Glomerular endothelial cell (primary cell): ENCODE data around the gene ANXA9. TPM values are rescaled to one million over a fixed set of nuclear protein-coding genes. Genes with fewer than 3 reads are reported as not detected.

Source experiments
- DNase-seq: peaks from one replicate; pipeline ENCODE4 v3.0.0-alpha.2; 2011; ENCODE audit warnings: low read depth, low spot score; ENCODE audit errors: extremely low read depth
- total RNA-seq: library from RNA; depleted of rRNA; stranded (reverse); fragments of >200 nt; gene quantifications from 2 replicates; pipeline ENCODE4 v1.2.3, GENCODE V29; 2015

ANXA9 gene
- total RNA-seq, 1 donor from 2014 or later: not detected

DNA sequence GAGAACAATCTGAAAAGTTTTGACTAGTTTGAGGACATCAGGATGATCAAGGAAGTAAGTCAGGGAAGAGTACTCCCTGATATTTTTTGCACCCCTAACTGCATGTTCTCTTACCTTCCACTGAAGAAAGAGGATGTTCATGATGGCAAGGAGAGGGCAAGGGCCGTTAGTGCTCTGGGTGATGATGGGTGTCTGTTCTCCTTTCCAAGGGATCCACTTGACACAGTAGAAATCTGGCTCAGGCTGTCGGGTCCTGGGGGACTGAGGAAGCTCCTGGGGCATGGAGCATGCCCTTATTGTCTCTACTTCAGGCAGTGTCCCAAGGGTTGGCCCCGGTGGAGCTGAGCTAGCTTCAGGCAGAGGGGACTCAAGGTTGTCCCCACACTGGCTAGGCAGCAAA, 20.0 kb downstream of the ANXA9 start:
- DNase-seq: no peak

GRCh38 chr1:151002611-151003010, 20.5 kb downstream of the ANXA9 start:
- no peak for DNase-seq

DNA sequence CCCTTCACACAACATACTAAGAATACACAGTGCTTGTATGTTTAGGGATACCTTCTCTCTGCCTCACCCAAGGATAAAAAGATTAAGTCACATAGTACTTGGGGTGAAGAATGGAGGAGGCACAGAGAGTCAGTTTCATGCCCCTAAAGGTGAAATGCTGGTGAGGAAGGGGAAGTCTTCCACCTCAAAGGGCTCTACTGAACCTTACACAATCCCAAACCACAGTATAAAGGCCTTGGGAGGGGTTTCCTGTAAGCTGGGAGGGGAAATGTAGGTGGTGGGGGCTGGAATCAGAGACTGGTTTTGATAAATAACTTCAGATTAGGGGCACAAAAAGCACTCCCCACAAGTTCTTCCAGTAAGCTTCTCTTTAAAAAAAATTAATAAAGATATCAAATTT, 21.1 kb downstream of the ANXA9 start:
- DNase-seq: no peak

GRCh38 chr1:151005729-151006319, 23.7 kb downstream of the ANXA9 start:
- no peak for DNase-seq

- no peak for DNase-seq
Observed at GRCh38 chr1:151006327-151007052, 24.4 kb downstream of the ANXA9 start, which contains the start of gene MINDY1. MINDY1 (minus strand) TSS chr1:151006902; CDS start chr1:151002617, 4,285 bp downstream.

DNA sequence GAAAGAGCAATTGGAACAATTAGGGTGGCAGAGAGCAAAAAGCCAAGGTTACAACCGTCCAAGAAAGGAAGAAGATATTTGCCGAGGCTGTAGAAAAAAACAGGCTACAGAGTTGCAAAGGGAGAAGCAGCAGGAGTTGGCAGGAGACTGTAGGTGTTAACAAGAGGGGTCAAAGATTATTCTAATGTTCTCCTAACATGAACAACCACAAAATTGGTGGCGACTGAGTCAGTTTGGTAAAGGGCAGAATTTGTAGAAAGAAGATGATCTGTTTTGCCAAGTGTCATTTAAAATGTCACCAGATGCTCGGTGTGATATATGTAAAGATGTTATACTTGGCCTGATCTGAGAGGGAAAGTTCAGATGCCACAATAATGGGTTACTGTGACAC, 25.8 kb downstream of the ANXA9 start:
- DNase-seq: no peak

- peak; percentile 95 for DNase-seq
Observed at GRCh38 chr1:151008244-151009205, 26.4 kb downstream of the ANXA9 start, which contains the start of gene PRUNE1. PRUNE1 (plus strand) TSS chr1:151008449; CDS start chr1:151008633, 184 bp downstream.

GRCh38 chr1:151009206-151009587, 27.1 kb downstream of the ANXA9 start:
- DNase-seq: no peak

GRCh38 chr1:151009674-151010345, 27.7 kb downstream of the ANXA9 start:
- no peak for DNase-seq

GRCh38 chr1:151010346-151010726, 28.2 kb downstream of the ANXA9 start:
- DNase-seq: no peak

- no peak for DNase-seq
Observed at GRCh38 chr1:151011154-151011850, 29.2 kb downstream of the ANXA9 start.

DNA sequence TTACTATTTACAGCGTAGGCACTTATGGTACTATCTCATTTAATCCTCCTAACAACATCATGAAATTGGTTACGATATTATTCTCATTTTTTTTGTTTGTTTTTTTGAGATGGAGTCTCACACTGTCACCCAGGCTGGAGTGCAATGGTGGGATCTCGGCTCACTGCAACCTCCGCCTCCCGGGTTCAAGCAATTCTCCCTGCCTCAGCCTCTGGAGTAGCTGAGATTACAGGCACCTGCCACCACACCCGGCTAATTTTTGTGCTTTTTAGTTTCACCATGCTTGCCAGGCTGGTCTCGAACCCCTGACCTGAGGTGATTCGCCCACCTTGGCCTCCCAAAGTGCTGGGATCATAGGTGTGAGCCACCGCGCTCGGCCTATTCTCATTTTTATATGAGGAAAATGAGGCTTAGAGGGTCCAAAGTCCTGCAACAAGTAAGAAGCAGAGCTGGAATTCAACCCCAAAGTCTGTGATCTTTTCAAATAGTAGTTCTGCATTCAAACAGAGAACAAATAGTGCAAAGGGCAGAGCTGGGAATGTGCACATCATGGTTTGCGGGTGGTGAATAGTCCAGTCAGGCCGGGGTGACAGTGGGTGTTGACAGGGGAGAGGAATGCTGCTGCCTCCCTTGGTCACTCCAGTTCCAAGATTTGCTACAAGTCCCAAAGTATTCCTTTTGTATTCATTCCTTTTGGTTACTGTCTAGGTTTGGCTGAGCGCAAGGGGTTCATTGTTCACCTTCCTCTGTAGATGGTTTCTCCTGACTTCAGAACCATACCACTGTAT, 30.8 kb downstream of the ANXA9 start:
- no peak for DNase-seq

GRCh38 chr1:151013518-151013917, 31.4 kb downstream of the ANXA9 start:
- DNase-seq: no peak

- DNase-seq: no peak
Observed at GRCh38 chr1:151024540-151025146, 42.6 kb downstream of the ANXA9 start.

DNA sequence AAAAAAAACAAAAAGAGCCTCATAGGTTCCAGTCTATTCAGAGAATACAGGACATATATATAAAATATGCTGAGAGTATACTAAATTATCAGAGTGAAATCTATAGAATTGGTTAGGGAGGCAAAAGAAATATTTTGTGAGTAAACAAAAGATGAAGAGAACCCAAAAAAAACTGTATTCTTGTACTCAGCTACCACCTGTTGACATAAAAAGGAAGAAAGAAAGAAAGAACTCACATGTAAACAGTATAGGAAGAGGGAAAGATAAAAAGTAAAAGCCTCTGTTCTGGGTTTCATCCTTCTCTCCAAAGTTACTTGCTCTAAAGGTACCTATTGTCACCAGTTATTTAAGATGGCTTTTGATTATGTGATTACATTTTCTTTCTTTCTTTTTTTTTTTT, 44.4 kb downstream of the ANXA9 start:
- no peak for DNase-seq

GRCh38 chr1:151032164-151032563, 50.1 kb downstream of the ANXA9 start:
- DNase-seq: no peak

DNA sequence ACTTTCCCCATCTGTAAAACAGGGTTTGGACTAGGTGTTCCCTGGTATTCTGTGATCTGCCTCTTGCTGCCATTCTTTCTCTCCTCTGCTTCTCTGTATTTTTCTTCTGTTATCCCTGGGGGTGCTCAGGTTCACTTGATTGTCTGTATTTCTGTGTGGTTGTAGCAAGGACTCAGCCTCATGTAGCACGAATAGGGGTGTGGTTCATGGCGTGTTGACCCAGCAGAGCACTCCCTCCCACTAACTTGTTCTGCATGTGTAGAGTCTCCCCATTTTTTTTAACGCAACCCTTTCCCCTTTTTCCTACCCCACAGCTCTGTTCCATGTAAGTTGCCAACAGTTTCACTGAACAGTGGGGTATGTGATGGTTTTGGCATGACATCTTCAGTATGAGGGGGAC, 53.1 kb downstream of the ANXA9 start:
- DNase-seq: no peak

DNA sequence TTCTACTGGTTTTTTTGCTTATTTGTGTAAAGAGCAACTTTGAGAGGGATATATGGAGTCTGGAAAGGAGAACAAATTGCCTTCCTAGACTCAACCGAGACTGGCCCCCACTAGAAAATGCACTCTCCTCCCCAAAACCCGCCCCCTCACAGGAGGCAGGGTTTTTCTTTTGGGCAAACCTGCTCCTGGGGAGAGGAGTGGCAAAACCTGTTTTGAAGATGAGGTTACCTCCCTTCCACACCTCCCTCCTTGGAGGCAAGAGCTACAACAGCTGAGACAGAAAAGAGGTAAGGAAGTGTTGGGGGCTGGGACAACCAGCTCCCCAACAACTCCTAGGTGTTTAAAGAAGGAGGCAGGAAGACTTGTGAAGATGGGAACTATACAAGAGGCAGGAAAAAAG, 54.3 kb downstream of the ANXA9 start, which contains the start of gene BNIPL:
BNIPL (plus strand) TSS at position 231 of the 400 bp plus-strand sequence; CDS start at position 371, 140 bp downstream.
- no peak for DNase-seq

DNA sequence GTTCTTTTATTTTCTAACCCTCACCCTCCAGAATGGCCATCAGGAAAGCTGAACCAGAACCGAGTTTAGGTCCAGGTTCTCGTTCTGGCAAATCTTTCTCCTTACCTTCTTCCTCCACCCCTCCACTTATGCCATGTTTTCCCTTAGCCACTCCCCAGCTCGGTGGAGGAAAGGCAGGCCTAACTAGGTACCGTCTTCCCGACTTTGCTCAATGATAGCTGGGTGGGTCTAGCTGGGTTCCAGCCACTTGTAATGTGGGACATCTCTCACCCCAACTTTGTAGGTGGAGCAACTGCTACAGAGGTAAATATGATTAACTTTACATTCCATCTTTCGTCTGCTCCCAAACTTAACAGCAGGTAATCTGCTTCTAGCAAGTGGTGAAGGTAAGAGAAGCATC, 54.9 kb downstream of the ANXA9 start:
- no peak for DNase-seq
